NCI-H2196 treated with DMSO at 0.1 percent for 48 hours (cell line): Measurements from ENCODE around the gene KRT27.
"Not testable (repeated sequence)": the region's sequence is repeated elsewhere in the genome, so short reads cannot be mapped to it uniquely, and the experiment has no call there.

Experiments
- DNase-seq: peaks from one replicate; lab custom pipeline; 2025; ENCODE audit not compliant: unreplicated experiment; lab: John Stamatoyannopoulos, UW

KRT27 gene

DNA sequence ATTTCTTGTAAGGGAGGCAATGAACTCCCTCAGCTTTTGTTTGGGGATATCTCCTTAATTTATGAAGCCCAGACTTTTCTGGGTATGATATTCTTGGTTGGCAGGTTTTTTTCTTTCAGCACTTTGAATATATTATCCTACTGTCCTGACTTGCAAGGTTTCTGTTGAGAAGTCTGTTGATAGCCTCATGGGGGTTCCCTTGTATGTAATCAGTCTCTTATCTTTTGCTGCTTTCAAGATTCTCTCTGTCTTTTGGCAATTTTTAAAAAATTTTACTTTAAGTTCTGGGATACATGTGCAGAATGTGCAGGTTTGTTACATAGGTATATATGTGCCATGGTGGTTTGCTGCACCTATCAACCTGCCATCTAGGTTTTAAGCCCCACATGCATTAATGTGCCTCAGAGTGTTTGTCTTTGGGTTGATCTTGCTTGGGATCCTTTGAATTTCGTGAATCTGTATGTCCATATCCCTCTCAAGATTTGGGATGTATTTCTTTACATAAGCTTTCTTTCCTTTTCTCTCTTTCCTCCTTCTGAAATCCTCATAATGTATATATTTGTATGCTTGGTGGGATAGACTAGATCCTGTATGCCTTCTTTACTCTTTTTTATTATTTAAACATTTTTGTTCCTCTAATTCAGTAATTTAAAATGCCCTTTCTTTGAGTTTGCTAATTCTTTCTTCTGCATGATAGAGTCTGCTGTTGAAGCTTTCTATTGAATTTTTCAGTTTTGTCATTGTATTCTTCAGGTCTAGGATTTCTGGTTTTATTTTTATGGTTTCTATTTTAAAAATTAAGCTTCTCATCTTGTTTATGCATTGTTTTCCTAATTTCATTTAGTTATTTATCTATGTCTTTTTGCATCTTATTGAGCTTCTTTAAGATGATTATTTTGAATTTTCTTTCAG lies 22.0 kb downstream of the KRT27 start:
- DNase-seq = no peak

DNA sequence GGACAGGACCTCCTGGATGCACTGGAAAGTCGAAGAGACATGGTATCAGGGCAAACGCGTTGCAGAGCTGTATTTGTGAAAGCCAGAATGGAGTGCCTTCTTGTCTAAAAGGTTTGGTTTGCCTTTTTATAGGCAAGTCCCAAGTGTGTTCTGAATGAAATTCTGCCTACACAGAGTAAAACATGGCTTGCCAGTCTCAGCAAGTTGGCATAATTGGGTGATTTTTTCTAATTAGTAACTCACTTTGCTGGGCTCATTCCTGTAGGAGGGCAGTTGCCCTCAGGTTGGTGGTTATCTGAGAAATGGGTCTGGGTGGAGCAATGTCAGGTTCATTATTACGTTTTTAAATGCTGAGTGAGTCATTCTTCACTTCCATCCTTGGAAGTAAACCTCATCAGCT lies 27.1 kb downstream of the KRT27 start, which contains the start of gene KRT25:
Gene KRT25, minus strand, starts transcription at position 101 of the 400 bp plus-strand sequence. Its CDS starts 60 bp downstream, at position 41.
- no peak for DNase-seq

GRCh38 chr17:40753804-40754203 lies 28.5 kb downstream of the KRT27 start:
- no peak for DNase-seq

- no peak for DNase-seq
These were observed 31.3 kb downstream of the KRT27 start for GRCh38 chr17:40751065-40751464.

GRCh38 chr17:40750391-40750790 lies 32.0 kb downstream of the KRT27 start:
- no peak for DNase-seq

DNA sequence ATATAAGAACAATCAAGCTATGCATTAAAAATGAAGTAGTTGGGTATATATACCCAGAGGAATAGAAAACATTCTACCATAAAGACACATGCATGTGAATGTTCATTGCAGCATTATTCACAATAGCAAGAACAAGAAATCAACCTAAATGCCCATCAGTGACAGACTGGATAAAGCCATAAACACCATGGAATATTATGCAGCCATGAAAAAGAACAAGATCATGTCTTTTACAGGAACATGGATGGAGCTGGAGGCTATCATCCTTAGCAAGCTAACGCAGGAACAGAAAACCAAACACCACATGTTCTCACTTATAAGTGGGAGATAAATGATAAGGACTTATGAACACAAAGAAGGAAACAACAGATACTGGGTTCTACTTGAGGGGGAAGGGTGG lies 33.7 kb downstream of the KRT27 start:
- DNase-seq = not testable (repeated sequence)

DNA sequence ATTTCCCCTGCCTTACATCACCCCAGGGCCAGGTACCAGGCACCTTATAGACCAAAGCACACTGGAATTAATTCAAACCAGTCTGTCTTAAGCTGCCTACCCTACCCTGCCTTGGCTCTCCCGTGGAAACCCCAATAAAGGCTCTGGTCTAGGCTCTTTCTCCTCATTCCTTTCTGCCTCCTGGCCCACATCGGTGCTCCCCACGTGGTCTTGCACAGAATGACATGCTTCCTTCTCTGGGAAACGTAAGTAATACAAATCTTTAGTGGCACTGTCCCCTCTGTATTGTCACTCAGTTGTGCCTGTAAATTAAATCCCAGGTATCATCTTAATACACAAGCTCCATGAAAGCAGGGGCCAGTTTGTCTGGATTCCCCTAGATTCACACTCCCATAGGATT lies 43.8 kb downstream of the KRT27 start:
- DNase-seq = no peak

DNA sequence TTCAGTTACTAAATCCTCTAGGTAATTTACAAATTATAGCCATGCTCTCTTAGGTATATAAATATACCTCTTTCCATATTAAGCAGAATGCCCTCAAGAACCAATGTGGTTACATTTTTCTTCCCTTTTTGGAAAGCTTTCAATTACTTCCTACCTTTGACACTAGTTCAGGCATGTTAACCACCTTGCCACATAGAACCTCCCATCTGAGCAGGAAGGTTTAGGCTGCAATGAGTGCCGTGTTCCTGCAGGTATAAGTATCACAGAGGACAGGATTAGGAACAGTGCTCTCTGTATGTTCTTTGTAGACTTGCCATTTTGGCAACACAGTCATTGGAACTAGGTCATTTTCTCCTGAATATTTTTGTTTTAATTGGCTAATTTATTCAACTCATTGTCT lies 47.3 kb downstream of the KRT27 start:
- no peak for DNase-seq

DNA sequence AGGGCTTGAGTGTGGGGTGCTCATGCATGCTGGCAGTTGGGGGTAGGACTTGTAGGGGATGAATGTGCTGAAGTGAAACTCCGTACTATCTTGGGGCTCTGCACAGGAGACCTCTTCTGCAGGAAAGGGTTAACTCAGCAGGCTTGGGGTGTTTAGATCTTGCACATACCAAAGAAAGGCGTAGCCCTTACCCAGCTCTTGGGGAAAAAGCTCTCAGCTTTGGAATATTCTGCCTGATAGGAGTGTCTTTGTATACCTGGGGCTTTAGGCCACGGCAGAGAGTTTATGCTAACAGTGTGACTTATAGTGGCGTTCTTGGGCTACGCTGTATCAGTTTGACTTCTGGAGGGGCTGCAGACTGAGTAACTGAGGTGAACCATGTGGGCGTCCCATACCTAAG lies 48.3 kb downstream of the KRT27 start:
- DNase-seq = no peak

GRCh38 chr17:40730970-40731369 lies 51.4 kb downstream of the KRT27 start:
- DNase-seq = no peak

DNA sequence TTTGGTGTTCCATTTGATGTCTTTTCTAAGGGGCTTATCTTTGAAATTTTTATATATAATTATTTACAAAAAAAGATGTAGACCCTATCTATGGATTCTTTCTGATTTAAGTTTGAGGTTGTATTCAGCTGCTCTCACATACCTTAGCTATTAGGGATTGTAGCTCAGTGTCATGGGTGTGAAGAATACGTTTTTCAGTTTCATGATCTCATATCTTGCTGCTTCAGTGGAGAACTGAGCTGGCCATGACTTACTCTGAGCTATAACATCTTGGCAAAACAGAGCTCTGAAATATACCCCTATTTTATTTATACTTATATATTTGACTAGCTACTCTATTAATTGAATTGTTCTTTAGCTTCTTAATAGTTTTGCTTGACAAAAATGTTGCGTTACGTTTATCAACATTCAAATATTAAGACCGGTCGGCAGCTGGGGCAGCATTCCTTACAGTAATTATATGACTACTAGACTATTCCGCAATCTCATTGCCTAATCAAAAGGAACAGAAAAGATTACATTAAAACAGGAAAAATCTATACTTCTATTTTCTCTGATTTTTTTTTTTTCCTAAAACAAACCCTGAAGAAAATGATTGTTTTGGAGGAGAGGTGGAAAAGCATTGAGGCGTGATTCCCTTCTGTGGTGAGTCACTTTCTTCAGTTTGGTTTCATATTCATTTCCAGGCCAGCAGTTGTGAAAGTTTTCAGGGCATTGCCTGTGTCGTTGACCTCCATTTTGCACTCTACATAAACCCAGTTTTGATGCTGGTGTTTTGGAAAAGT lies 54.7 kb downstream of the KRT27 start:
- no peak for DNase-seq

GRCh38 chr17:40726919-40727318 lies 55.4 kb downstream of the KRT27 start:
- DNase-seq = no peak
